ENCODE results near the gene UGT1A8.

Gene UGT1A8

DNA sequence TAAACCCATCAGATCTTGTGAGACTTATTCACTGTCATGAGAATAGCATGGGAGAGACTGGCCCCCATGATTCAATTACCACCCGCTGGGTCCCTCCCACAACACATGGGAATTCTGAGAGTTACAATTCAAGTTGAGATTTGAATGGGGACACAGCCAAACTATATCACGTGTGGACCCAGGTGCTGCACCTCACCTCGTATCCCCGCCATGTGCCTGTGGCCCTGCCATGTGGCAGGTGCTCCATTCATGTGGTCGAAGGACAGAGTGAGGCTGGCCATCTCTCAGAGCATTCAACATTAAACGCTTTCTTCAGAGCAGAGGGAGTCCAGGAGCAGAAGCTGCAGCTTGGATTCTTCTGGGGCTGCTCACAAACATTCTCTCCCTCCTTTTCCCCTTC, 193.0 kb downstream of the UGT1A8 start:
- TF ChIP-seq, protein P1, sequence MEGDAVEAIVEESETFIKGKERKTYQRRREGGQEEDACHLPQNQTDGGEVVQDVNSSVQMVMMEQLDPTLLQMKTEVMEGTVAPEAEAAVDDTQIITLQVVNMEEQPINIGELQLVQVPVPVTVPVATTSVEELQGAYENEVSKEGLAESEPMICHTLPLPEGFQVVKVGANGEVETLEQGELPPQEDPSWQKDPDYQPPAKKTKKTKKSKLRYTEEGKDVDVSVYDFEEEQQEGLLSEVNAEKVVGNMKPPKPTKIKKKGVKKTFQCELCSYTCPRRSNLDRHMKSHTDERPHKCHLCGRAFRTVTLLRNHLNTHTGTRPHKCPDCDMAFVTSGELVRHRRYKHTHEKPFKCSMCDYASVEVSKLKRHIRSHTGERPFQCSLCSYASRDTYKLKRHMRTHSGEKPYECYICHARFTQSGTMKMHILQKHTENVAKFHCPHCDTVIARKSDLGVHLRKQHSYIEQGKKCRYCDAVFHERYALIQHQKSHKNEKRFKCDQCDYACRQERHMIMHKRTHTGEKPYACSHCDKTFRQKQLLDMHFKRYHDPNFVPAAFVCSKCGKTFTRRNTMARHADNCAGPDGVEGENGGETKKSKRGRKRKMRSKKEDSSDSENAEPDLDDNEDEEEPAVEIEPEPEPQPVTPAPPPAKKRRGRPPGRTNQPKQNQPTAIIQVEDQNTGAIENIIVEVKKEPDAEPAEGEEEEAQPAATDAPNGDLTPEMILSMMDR (IDR thresholded peaks at IDR 0.05), result no peak
- Histone ChIP-seq H3K4me3 (ENCODE audit: low read depth in 1 of 2, low read length in 1 of 2) (no peak overlapping the region), H3K4me1 (ENCODE audit: control insufficient read depth in 1 of 2, insufficient read depth in 1 of 2, low read depth in 1 of 2, low read length in 1 of 2) (no peaks in the 10 kb centered on the region), H3K36me3 (no peaks in the 10 kb centered on the region), H3K27me3 (peaks cover 9% of the 10 kb centered on the region), H3K27ac (no peak overlapping the region), H3K9me3 (no peaks in the 10 kb centered on the region)

DNA sequence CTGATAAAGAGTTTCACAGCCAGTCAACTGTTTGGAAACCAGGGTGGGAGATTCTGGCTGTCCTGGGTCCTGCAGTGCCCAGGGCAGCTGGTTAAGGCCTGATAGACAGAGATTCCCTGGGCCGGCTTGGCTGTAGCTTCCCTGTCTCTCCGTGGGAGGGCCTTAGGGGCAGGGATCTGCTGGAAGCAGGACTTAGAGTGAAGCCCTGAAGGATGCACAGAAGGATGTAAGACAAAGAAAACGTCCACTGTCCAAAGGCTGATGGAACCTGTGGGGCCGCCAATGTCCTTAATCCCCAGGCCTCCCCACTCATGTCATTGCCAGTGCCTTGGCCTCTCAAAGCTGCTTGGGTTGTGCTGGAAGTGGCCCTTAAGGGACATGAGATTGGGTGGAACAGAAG, 193.7 kb downstream of the UGT1A8 start:
- no peaks in the 10 kb centered on the region for H3K36me3 ChIP-seq
- TF ChIP-seq, protein P1 (IDR thresholded peaks at IDR 0.05), result no peak
- no peak overlapping the region for H3K4me3 ChIP-seq (ENCODE audit: low read depth in 1 of 2, low read length in 1 of 2)
- no peak overlapping the region for H3K27ac ChIP-seq
- no peaks in the 10 kb centered on the region for H3K9me3 ChIP-seq
- H3K27me3 ChIP-seq, result peaks cover 9% of the 10 kb centered on the region
- H3K4me1 ChIP-seq (ENCODE audit: control insufficient read depth in 1 of 2, insufficient read depth in 1 of 2, low read depth in 1 of 2, low read length in 1 of 2), result no peaks in the 10 kb centered on the region

DNA sequence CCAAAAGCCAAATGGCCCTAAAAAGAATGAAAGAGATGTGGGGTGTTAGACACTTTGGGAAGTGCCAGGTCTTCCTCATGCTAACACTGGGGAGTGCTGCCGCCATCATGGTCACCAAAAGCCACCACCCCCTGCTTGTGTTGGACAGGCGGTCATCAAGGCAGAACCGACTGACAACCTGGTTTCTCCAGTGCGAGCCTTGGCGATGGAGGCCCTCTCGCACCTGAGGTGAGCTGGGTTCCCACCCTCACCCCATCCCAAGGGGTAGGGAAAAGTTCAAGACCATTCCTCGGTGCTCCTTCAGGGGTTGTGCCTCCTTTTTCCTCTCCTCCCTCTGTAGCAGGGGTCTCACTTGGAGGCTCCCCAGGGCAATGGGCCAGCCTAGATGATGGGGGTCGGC, 194.3 kb downstream of the UGT1A8 start:
- Histone ChIP-seq H3K27me3 (peaks cover 9% of the 10 kb centered on the region), H3K36me3 (no peaks in the 10 kb centered on the region), H3K4me1 (ENCODE audit: control insufficient read depth in 1 of 2, insufficient read depth in 1 of 2, low read depth in 1 of 2, low read length in 1 of 2) (no peaks in the 10 kb centered on the region), H3K4me3 (ENCODE audit: low read depth in 1 of 2, low read length in 1 of 2) (no peak overlapping the region), H3K27ac (no peak overlapping the region), H3K9me3 (no peaks in the 10 kb centered on the region)
- TF ChIP-seq, protein P1 (IDR thresholded peaks at IDR 0.05), result no peak

DNA sequence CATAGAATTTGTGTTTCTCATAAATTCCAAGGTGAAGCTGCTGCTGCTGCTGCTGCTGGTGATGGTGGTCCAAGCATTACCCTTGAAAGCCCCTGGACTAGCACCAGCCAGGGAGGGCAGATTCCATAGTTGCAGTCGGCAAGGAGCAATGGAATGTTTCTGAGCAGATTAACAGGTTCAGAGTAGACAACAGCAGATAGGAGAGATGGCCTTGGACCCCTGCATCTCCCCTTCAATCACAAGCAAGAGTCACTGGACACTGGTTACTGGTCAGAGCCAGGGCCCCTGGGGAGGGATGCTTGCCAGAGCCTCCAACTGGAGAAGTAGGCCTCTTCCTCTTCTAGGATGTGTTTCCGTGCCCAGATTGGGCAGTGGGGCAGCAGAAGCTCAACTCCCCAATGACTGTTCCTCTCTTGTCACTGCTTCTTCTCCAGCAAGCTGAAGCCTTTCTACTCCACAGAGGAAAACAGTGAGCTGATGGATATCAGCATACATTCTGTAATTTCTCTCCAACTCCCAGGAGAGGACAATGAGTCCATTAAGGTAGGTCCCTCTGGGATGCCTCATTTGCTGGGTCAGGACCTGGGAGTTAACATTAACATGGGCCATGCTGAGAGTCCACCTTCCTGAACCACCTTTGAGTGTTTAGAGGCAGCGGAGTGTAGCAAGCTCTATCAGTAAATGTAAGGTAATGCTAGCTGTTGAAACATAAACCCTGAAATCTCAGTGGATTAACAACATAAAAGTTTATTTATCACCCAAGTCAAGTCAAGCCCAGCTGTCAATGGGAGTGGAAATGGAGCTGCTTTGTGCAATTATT, 196.0 kb downstream of the UGT1A8 start:
- no peak overlapping the region for H3K4me3 ChIP-seq (ENCODE audit: low read depth in 1 of 2, low read length in 1 of 2)
- H3K9me3 ChIP-seq, result no peaks in the 10 kb centered on the region
- no peaks in the 10 kb centered on the region for H3K36me3 ChIP-seq
- TF ChIP-seq, protein P1 (IDR thresholded peaks at IDR 0.05), result no peak
- H3K27me3 ChIP-seq, result peaks cover 9% of the 10 kb centered on the region
- no peak overlapping the region for H3K27ac ChIP-seq
- no peaks in the 10 kb centered on the region for H3K4me1 ChIP-seq (ENCODE audit: control insufficient read depth in 1 of 2, insufficient read depth in 1 of 2, low read depth in 1 of 2, low read length in 1 of 2)

DNA sequence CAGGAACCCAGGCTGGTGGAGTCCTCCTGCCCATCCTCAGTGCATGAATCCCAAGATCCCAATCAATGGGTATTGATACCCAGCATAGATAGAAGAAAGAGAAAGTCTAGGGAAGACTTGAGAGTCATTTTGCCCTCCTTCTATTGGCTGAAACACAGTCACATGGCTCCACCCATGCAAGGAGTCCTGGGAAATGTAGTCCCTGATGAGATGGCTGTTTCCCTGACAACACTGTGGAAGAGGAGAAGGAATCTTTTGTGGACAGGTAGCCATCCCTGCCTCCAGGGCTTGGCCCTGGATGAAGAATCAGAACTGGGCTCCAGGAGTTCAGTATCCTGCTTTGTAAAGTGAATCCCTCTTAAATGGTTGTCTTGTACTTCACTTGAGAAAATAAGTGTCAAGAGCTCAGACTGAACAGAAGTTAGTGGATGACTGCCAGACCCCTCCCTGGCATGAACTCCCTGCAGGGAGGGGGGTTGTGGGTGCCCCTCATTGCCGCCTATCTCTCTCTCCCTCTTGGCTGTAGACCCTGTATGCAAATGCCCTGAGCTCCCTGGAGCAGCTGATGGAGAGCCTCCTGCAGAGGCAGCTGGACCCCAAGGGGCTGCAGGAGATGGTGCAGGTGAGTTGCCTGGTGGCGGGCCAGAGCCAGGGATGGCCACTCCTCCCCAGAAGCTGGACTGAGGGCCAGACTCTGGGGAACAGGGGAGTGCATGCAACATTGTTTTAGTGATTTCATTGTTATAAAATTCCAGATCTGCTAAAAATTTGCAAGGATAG, 196.8 kb downstream of the UGT1A8 start:
- TF ChIP-seq, protein P1 (IDR thresholded peaks at IDR 0.05), result no peak
- Histone ChIP-seq H3K4me3 (ENCODE audit: low read depth in 1 of 2, low read length in 1 of 2) (no peak overlapping the region), H3K27ac (no peak overlapping the region), H3K27me3 (peaks cover 9% of the 10 kb centered on the region), H3K9me3 (no peaks in the 10 kb centered on the region), H3K4me1 (ENCODE audit: control insufficient read depth in 1 of 2, insufficient read depth in 1 of 2, low read depth in 1 of 2, low read length in 1 of 2) (no peaks in the 10 kb centered on the region), H3K36me3 (no peaks in the 10 kb centered on the region)

Measured in neutrophil (primary cell).